GF-D8 (cell line): ENCODE results near the gene TRPM5.

Experiments
- DNase-seq: peaks from one replicate; lab custom pipeline; 2025; lab: John Stamatoyannopoulos, UW

Gene TRPM5

DNA sequence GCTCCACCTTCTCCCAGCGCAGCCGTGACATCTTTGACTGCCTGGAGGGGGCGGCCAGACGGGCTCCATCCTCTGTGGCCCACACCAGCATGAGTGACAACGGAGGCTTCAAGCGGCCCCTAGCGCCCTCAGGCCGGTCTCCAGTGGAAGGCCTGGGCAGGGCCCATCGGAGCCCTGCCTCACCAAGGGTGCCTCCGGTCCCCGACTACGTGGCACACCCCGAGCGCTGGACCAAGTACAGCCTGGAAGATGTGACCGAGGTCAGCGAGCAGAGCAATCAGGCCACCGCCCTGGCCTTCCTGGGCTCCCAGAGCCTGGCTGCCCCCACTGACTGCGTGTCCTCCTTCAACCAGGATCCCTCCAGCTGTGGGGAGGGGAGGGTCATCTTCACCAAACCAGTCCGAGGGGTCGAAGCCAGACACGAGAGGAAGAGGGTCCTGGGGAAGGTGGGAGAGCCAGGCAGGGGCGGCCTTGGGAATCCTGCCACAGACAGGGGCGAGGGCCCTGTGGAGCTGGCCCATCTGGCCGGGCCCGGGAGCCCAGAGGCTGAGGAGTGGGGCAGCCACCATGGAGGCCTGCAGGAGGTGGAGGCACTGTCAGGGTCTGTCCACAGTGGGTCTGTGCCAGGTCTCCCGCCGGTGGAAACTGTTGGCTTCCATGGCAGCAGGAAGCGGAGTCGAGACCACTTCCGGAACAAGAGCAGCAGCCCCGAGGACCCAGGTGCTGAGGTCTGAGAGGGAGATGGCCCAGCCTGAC lies 41.2 kb downstream of the TRPM5 start:
- DNase-seq: no peak

DNA sequence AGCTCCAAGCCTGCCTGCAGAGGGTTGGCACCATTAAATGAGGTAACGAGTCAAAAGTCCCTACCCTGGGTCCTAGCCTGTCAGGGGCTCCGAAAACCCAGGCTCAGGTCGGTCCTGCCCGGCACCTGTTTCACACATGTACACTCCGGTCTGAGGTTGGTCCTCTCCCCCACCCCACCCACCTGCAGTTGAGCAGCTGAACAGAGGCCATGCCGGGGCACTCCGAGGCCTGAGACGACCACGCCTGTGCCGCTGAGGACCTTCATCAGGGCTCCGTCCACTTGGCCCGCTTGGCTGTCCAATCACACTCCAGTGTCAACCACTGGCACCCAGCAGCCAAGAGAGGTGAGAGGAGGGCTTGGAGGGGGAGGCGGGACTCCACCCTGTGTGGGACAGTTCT lies 42.2 kb downstream of the TRPM5 start:
- no peak for DNase-seq

DNA sequence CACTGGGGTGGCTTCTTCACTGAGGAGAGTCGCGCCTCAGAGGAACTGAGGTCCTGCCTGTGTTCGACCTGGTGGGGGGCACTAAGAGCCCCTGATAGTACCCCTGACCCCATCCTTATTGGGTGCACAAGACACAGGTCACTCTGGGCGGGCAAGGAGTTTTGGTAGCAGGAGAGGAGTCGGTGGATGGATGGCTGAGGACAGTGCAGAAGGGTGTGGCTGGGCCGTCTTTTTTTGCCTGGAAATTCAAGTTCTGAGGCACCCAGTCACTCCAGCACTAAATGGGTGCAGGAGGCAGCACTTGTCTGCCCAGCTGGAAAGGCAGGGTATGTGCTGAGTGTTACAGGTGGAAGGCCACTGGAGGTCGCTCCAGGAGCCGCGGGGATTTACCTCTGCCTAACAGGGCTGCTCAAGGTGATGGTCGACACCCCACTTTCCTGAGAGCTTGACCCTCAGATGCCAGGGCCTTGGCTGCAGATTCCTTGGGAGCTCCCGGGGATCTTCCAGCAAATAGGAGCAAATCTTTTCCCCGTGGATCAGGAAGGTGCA lies 42.8 kb downstream of the TRPM5 start:
- DNase-seq: no peak

DNA sequence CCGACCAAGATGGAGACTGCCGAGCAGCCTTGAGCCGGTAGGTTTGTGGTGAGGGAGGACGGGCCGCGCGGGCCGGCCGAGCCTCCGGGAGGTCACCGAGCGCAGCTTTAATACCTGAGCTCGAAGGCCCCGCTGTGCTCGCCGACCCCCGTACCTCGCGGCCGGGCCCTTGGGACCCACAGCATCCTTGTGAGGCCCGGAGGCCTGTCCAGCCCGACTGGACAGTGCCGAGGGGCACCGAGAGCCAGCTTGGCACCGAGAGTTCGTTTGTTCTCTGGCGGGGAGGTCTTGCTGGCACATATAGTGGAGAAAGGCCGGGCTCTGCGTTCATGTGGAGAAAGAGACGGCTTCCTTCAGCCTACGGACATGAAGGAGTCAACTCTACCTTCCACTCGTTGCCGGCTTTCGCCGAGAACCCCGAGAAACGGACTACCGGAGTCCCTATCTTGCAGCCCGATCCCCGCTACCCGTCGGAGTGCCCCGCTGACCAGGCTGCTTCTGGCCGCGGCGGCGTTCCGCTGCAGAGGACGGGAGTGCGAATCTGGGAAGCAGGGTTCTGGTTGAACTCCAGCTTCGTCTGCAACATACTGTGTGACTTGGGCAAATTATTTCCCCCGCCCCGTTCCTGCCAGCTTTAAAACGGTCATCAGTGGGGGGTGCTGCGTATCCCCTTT lies 43.4 kb downstream of the TRPM5 start:
- no peak for DNase-seq

DNA sequence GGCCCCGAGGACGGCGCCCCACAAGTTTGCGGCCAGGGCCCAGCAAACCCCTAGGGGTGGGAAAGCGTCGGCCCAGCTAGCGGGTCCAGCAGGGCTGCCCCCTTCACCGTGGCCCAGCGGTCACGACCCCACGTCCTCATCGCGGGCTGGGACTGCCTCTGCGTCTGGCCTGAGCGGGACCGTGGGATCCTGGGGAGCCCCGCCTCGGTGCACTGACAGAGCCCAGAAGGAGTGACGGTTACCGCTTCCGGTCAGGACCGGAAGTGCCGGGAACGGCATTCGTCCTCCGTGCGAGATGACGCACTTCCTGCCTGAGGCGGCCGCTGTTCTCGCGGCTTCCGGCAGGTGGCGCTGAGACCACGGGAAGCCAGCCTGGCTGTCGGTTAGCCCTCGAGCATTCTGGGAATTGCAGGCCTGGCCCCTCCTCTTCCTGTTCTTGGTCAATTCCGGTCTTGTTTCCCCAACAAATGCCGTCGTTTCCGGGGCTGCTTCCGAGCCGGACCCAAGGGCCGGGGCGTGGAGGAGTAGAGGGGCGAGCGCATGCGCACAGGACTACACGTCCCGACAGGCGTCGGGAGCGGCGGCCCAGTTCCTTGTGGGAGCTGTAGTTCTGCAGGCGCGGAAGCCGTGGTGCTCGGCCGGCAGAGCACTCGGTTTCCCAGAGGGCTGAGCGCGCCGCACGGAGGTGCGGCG lies 44.1 kb downstream of the TRPM5 start, which contains the start of gene TSSC4:
Gene TSSC4, plus strand, starts transcription at position 682 of the 693 bp plus-strand sequence. CDS start 1,884 bp downstream, outside the sequence.
- peak; percentile 93 for DNase-seq

DNA sequence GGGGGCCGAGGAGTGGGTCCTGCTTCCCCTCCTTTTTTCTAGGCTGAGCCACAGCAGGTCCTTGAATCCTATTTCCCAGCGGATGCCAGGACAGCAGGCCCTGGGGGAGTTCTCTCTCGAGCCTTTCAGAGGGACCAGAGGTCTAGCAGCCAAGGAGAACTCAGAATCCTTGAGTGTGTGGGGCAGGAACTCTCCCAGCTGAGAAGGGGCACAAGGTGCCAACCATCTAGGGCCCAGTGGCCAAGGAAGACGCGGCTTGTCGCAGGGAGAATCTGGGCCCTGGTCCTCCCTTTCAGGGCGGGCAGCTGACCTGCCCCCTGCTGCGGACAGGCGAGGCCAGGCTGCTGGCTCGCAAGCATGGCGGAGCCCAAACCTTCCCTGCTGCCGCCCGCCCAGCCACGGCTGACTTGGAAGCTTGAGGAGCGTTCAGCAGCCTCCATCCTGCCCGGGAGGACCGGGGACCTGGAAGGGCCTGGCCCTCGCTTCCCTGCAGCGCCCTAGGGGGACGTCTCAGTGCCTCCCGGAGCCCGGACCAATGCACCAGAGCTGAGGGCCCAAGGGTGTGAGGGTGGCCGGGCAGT lies 44.7 kb downstream of the TRPM5 start:
- DNase-seq: no peak

DNA sequence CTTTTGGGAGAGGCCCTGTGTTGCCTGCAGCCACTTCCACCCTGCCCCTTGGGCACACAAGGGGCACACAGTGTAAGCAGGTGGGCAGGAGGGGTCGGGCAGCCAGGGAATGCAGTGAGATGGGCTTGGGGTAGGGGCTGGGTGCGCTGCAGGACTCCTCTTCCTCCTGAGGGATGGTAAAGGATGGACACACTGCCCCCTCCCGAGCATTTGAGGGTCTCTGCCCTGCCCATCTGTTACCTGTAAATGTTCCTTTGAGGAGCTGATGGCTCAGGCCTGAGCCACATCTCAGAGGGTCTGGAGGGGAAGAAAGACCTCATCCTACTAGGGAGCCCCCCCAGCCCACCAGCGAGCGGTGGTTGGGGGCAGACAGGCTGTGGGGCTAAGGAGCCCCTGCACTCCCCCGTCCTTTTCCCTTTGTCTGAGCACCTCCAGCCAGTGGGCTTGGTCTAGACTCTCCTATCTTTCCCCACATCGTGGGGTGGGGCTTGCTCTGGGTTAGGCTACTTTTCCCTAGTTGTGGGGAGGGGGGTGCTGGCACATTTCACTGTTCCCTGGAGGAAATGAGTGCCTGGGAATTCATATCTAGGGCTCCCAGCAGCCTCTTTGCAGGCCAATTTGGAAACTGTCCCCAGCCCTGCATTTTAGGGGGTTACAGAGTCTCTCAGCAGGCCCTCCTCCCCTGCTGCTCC lies 45.5 kb downstream of the TRPM5 start:
- no peak for DNase-seq

DNA sequence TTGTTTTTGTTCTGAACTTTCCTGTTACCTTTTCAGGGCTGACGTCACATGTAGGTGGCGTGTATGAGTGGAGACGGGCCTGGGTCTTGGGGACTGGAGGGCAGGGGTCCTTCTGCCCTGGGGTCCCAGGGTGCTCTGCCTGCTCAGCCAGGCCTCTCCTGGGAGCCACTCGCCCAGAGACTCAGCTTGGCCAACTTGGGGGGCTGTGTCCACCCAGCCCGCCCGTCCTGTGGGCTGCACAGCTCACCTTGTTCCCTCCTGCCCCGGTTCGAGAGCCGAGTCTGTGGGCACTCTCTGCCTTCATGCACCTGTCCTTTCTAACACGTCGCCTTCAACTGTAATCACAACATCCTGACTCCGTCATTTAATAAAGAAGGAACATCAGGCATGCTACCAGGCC lies 47.3 kb downstream of the TRPM5 start:
- no peak for DNase-seq

DNA sequence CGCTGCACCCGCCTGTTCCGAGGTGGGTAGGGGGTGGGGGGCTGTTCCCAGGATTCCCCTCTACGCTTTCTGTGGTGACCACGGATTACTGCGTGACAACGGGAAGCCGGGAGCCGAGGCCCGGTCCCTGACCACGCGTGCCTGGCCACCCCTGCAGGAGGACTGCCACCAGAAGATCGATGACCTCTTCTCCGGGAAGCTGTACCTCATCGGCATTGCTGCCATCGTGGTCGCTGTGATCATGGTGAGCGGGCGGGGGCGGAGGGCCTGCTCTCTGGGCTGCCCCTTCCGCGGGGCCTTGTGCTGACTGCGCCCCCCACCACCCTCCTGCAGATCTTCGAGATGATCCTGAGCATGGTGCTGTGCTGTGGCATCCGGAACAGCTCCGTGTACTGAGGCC lies 47.8 kb downstream of the TRPM5 start:
- no peak for DNase-seq

DNA sequence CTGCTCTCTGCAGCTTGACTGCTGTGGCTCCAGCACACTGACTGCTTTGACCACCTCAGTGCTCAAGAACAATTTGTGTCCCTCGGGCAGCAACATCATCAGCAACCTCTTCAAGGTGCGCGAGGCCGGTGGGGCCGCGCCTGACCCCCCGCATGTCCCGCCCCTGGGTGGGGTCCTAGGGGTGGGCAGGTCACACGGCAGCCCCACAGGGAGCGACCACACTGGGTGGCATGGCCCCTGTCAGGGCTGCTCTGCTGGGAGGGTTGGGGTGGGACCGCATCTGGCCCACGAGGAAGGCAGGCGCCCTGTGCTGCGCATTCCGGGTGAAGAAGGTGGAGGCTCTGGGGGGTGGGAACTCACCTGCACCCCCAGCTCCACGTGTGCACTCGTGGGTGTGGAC lies 48.5 kb downstream of the TRPM5 start:
- DNase-seq: no peak

DNA sequence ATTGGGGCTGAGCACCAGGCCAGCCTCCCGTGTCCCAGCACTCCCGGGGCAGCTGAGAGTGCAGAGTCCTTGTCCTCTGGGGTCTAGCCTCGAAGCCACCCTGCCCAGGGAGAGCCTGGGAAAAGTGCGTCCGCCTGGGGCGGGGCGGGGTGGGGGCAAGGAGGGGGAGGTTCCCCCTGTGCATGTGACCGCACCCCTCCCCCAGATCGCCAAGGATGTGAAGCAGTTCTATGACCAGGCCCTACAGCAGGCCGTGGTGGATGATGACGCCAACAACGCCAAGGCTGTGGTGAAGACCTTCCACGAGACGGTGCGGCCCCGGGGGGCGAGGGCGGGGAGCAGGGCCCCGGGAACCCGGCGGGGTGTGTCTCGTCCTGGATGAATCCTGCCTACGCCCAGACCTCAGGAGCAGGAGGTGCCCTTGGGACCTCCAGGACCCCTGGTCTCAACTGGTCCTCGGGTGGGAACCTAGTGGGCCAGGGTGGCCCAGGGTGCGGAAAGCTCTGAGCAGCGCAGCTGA lies 49.0 kb downstream of the TRPM5 start:
- no peak for DNase-seq

DNA sequence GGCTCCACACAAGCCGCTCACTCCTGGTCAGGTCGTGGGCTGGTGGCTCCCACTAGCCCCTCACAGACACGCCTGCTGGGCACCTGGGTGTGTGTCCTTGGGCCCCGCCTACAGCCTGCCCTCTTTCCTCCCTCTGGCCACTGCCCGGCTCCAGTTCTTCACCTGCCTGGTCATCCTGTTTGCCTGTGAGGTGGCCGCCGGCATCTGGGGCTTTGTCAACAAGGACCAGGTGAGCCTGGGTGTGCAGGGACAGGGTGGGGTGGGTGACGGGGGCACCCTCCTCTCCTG lies 49.6 kb downstream of the TRPM5 start:
- no peak for DNase-seq
